ENCODE results near the gene SLU7. TPM values are rescaled to one million over a fixed set of nuclear protein-coding genes. Genes with fewer than 3 reads are reported as not detected.

SLU7 gene
- total and polyA plus RNA-seq, 2 donors (not counting 3 experiments of a cell fraction or from before 2014, with no cell fraction given): 10.2 to 48.2 TPM

DNA sequence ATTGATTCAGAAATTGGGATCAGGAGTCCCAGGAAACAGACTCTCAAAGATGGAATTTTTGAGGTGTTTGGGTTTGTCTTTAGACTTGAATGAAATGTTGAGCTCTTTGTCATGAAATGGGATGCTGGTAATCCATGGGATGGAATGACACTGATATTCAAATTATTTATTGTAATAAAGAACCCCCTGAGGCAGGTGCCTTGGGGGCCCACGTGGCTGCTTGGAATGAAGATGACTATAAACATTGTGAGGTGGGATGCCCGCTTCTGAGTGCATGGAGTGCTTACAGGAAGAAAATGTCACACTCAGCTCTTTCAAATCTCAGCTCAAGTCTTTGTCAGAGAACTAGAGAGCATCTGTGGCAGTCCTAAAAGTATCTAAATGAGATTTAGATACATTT, 38.8 kb downstream of the SLU7 start:
- DNase-seq (ENCODE audit: low read depth, low spot score): no peak
- Histone ChIP-seq H3K4me3 (replicated peaks in 1 of 3; ENCODE audit: insufficient read depth in 1 of 3, low read depth in 1 of 3, low read length in 3 of 3) (no peak overlapping the region), H3K9ac (replicated peaks; ENCODE audit: extremely low read depth, insufficient read depth, low read length) (no peak overlapping the region), H3K79me2 (ENCODE audit: control insufficient read depth, insufficient read depth, low read length) (no peaks in the 10 kb centered on the region), H3K27me3 (ENCODE audit: control insufficient read depth in 2 of 2, insufficient read depth in 2 of 2, low read length in 2 of 2) (peaks cover 27 to 32% of the 10 kb centered on the region in 2 experiments), H3K4me1 (ENCODE audit: control insufficient read depth, extremely low read depth, insufficient read depth, low read length) (no peaks in the 10 kb centered on the region), H3K4me2 (ENCODE audit: insufficient read depth, low read length) (no peak overlapping the region), H3K27ac (ENCODE audit: insufficient read depth, low read depth, low read length) (no peak overlapping the region), H2AFZ (ENCODE audit: low read depth, low read length) (no peak overlapping the region), H3K9me3 (replicated peaks; ENCODE audit: control insufficient read depth, insufficient read depth, low read length) (no peaks in the 10 kb centered on the region), H3K36me3 (ENCODE audit: control insufficient read depth in 2 of 2, extremely low read depth in 1 of 2, insufficient read depth in 2 of 2, low read length in 2 of 2) (no peaks in the 10 kb centered on the region), H4K20me1 (replicated peaks; ENCODE audit: control insufficient read depth, extremely low read depth, insufficient read depth, low read length) (no peaks in the 10 kb centered on the region), H3K9me1 (replicated peaks; ENCODE audit: control insufficient read depth, extremely low read depth, insufficient read depth, low read length) (no peaks in the 10 kb centered on the region)
- POLR2A ChIA-PET: no interaction called here
- intact Hi-C loops (cut with micrococcal nuclease): no loop called here
- dilution Hi-C loops (cut with MboI; ENCODE audit: extremely low pct_ligation_motif_present, low sequenced_read_pairs): no loop called here
- no peak for FAIRE-seq
- CTCF ChIA-PET: interaction anchor here (0.8 to 4.8 kb wide), 4 partner anchors 8 to 11 kb away, joined by 3 to 46 read pairs (median 4); partner anchors contain the start of gene C1QTNF2
- BruUV-seq (replicated peaks): no TSS peak
- TF ChIP-seq MYC (IDR thresholded peaks at IDR 0.05; ENCODE audit: low read depth, low read length): no peak
- TF ChIP-seq, protein P1, sequence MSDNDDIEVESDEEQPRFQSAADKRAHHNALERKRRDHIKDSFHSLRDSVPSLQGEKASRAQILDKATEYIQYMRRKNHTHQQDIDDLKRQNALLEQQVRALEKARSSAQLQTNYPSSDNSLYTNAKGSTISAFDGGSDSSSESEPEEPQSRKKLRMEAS (IDR thresholded peaks at IDR 0.05; ENCODE audit: insufficient read depth, insufficient read length): no peak
- TF ChIP-seq JUN (IDR thresholded peaks at IDR 0.05; ENCODE audit: borderline replicate concordance, insufficient read depth, insufficient read length, low read depth): no peak
- TF ChIP-seq, protein P2, sequence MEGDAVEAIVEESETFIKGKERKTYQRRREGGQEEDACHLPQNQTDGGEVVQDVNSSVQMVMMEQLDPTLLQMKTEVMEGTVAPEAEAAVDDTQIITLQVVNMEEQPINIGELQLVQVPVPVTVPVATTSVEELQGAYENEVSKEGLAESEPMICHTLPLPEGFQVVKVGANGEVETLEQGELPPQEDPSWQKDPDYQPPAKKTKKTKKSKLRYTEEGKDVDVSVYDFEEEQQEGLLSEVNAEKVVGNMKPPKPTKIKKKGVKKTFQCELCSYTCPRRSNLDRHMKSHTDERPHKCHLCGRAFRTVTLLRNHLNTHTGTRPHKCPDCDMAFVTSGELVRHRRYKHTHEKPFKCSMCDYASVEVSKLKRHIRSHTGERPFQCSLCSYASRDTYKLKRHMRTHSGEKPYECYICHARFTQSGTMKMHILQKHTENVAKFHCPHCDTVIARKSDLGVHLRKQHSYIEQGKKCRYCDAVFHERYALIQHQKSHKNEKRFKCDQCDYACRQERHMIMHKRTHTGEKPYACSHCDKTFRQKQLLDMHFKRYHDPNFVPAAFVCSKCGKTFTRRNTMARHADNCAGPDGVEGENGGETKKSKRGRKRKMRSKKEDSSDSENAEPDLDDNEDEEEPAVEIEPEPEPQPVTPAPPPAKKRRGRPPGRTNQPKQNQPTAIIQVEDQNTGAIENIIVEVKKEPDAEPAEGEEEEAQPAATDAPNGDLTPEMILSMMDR (IDR thresholded peaks at IDR 0.05; ENCODE audit: extremely low read depth in 1 of 2, insufficient read depth in 1 of 2, low read depth in 1 of 2, low read length in 2 of 2): no peak
- TF ChIP-seq GATA2 (IDR thresholded peaks at IDR 0.05; ENCODE audit: insufficient read depth, insufficient read length, low read depth, low read length): no peak
- TF ChIP-seq POLR2AphosphoS5 (IDR thresholded peaks at IDR 0.05; ENCODE audit: insufficient read depth, low read depth, low read length): no peak
- TF ChIP-seq FOS (IDR thresholded peaks at IDR 0.05; ENCODE audit: borderline replicate concordance, insufficient read depth, low read length): no peak
- TF ChIP-seq EZH2 (IDR thresholded peaks at IDR 0.05; ENCODE audit: borderline replicate concordance, low read depth, low read length, severe bottlenecking): no peak
- no peak for TF ChIP-seq POLR2A (IDR thresholded peaks at IDR 0.05; ENCODE audit: low read depth, low read length)
